Stimulated activated CD4-positive, alpha-beta T cell treated with anti-CD3 and anti-CD28 coated beads, Interleukin-12 subunit alpha, Interleukin-12 subunit beta, amount 100 ng/mL, for 24 hours (primary cell): Measurements from ENCODE around the gene TMEM238L.
A peak's percentile ranks its signal among the peaks of the same experiment; 100 is the strongest.

ENCODE experiments used
- DNase-seq, 2 experiments: peaks; one replicate each; pipeline ENCODE4 v3.0.0-alpha.2; 2020; ENCODE audit warnings: low read depth in 2 of 2

TMEM238L gene

GRCh38 chr17:10773391-10773790, 30.5 kb downstream of the TMEM238L start:
- no peak for DNase-seq

DNA sequence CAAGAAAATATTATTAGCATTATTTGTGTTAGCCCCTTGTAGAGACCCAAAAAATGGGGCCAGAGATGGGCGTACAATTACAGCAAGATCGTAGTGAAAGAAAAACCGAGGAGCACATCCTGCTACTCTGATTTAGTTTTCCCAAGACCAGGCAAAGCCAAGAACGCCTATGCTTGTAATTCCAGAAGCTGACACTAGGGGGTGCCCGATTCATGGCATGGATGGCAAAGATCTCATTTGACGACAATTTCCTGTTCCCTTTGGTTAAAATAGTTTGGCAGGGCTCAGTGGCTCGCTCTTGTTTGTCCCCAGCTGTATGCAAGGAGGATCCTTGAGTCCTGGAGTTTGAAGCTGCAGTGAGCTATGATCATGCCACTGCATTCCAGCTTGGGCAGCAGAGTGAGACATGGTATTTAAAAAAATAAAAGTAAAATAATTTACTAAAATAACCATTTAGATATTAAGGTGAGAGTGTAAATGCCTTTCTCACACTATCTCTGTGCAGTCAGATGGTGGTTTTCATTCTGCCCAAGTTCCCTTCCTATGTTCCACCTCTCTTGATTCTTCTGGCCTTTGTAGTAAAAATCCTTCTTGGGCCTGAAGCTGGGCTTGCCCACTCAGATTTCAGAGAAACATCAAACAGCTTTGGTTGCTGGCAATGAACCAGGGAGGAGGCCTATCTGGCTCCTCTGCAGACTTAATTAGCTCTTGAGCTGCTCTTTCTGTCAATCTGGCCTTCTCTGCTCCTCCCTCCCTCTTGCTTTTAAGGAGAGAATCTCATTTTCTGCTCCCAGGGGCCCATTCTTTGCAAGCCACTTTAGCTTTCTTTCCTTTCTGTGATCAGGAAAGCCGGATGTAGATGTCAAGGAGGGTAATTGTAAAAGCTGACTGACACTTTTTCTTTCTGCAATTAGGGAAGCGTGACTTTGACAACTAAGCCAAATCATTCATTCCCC, 31.2 kb downstream of the TMEM238L start:
- DNase-seq = peak; percentile 2 to 59

DNA sequence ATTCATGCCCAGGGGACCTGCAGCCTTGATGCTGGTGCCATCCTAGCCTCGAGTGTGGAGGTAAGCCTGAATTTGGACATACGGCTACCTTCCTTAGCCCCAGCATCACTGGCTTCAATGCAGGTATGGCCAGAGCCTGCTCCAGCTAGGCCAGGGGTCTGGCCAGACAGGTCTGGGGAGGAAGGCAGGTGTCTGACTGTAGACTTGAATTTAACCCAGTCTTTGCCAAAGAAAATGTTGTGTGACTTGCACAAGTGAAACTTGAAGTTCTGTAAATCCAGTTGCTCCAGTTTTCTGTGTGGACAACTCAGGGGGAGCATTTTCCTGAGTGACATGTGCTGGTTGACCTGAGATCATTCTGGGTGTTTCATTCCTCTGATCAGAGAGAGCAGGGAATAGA, 32.8 kb downstream of the TMEM238L start:
- DNase-seq = no peak

DNA sequence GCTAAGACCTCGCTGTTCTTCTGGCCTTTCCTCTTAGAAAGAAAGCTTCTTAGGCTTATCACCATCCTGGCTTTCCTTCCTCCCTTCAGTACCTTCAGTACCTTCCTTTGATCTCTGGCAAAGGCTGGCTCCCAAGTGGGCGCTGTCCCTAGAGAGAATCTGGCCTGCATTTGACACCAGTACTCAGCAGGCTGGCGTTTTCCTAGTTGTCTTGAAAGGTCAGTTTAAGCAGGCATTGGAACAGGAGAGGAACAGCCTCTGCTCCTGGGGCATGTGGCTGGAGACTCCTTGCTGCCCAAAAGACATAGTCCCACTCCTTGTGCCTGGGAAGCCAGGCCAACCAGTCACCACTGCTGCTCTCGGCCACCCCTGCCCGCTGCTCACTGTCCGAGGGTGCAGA, 34.1 kb downstream of the TMEM238L start:
- no peak for DNase-seq

DNA sequence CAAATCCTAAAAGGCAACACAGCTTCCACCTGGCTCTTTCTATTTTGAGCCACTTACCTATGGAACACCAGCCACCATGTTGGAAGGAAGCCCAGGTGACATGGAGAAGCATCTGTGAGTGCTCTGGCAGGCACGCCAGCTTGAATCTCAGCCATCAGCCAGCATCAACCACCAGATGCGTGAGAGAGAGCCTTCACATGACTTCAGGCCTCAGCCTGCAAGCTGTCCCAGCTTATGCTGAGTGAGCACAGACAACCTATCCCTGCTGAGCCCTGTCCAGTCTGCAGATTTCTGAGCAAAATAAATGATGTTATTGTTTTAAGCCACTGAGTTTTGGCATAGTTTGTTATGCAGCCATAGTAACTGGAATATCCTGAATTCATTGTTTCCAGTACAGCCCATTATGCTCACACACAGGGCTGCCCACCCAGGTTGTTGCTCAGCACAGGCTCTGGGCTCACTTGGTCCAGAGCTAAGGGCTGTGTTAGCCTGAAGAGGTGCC, 35.1 kb downstream of the TMEM238L start:
- no peak for DNase-seq

GRCh38 chr17:10767232-10767631, 36.7 kb downstream of the TMEM238L start:
- no peak for DNase-seq

DNA sequence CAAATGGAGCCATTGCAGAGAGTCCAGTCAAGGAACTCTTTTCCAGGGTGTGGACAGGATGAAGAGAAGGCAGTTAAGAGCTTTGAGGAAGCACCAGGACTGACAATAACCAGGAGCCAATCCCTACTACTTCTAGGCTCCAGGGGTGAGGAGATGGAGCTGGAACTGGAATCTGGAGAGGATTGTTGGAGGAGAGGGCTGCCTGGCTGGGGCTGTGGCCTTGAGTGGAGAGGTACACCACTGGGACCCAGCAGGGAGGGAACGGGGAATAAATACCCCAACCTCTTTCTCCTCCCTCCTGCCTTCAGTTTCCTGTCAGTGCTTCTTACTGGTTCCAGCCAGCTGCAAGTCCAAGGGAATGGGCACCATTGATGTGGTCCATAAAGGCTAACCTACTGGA, 41.9 kb downstream of the TMEM238L start:
- DNase-seq = no peak

DNA sequence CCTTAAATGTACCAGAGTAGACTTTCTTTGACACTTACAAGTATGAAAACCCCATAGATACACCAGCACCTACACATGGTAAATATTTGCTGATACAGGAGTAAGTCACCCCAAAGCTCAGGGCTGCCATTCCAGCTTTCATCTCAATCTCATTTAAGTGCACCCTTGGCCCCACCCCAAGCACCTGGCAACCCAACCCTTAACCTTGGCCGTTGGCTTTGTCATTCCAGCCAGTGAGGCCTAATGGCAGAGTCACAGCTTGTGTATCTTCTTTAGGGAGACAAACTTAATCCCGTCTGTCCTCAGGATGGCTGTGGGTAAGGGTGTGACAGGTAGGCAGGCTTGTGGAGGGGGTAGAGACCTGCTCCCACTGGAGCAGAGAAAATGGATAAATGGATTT, 42.6 kb downstream of the TMEM238L start:
- DNase-seq = no peak

GRCh38 chr17:10758062-10758461, 45.8 kb downstream of the TMEM238L start:
- no peak for DNase-seq

GRCh38 chr17:10757647-10758046, 46.3 kb downstream of the TMEM238L start:
- DNase-seq = no peak

DNA sequence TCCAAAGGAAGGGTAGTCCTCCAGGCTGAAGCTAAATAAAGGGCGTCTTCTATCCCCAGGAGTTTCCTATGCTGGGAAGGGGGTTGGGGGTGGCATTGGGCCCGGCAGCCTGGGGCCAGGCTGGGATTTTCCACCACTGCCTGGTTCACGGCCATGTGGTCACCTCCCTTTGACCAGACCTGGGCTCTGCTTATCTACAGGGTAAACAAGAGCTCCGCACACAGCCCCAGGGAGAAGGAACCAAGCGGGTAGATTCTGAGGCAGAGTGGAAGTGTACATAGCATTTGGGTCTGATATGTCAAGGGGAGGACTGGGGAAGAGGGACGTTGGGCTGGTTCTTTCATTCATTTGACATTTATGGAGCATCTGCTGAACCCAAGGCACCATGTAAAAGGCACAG, 46.8 kb downstream of the TMEM238L start:
- no peak for DNase-seq

DNA sequence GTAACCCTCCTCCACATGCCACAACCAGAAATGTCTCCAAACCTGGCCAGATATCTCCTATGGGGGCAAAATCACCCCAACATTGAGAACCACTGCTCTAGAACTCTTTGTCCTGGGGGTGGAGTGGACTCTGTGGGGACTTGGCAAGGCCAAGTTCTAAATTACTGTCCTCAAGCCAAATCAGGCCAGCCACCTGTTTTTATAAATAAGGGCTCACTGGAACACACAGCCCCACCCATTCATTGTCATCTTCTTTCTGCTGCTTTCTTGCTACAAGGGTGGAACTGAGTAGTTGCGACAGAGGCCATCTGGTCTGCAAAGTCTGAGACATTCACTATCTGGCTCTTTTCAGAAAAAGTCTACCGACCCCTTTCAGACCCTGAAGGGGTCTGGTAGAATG, 47.3 kb downstream of the TMEM238L start:
- no peak for DNase-seq

DNA sequence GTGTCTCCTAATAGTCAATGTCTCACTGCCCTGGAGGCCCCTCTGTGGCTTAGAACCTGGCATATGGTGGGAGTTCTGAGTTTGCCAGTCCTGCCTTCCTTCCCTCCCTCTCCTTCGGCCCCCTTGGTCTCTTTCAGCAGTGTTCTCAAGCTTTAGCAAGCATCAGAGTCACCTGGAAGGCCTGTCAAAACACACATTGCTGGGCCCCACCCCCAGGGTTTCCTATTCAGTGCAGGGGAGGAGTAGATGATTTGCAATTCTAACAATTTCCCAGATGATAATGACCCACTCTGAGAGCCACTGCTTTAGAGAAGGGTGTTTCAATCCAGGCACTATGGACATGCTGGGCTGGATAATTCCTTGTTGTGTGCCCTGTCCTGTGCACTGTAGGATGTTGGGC, 47.7 kb downstream of the TMEM238L start:
- no peak for DNase-seq

DNA sequence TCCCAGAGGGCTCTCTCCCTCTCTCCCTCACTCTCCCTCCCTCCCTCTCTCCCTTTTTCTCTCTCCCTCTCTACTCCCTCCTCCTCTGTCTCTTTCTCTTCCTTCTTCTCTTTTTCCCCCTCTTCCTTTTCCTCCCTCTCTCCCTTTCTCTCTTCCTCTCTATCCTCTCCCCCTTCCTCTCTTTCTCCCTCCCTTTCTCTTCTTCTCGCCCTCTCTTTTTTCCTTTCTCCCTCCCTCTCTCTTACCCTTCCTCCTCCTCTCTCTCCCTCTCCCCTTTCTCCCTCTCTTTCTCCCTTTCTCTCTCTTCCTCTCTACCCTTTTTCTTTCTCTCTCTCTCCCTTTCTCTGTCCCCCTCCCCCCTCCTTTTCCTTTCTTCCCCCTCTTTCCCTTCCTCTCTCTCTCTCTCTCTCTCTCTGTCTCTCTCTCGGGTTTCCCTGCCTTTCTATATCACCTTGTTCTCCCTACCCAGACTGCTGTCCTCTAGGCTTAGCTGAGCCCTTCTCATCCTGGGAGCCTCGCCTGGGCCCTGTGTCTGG, 48.2 kb downstream of the TMEM238L start:
- no peak for DNase-seq

DNA sequence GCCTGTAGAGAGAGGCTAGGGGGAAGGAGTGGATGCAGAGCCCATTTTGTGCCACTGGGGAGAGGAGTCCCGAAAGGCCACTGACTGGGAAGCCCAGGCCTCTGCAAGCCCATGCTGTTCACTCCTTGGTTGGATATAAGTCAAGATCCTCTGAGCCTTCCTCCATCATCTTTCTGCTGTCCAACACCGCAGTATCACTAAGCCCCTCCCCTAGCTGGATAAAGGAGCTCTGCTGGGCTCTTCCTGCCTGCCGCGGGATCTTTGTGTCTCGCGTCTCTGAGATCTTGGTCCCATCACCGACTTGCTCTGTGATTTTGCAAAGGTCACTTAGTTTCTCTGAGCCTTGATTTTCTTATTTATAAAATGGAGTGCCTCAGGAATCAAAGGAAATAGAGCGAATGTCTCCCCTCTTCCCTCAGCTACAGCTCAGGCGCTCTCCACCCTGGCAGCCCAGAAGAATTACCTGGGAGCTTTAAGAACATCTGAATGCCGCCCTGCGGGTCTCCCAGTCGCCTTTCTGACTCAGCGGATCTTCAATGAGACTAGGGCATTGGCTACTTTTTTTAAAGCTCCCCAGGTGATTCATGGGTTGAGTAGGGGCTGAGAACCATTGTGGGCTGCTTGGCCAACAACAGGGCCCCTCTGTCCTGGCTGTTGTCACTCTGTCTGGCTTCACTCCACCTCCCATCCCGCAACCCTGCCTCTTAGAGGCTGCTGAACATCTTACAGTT, 48.9 kb downstream of the TMEM238L start:
- DNase-seq = no peak

GRCh38 chr17:10754109-10754508, 49.8 kb downstream of the TMEM238L start:
- DNase-seq = peak in 1 of 2 experiments; percentile 23

DNA sequence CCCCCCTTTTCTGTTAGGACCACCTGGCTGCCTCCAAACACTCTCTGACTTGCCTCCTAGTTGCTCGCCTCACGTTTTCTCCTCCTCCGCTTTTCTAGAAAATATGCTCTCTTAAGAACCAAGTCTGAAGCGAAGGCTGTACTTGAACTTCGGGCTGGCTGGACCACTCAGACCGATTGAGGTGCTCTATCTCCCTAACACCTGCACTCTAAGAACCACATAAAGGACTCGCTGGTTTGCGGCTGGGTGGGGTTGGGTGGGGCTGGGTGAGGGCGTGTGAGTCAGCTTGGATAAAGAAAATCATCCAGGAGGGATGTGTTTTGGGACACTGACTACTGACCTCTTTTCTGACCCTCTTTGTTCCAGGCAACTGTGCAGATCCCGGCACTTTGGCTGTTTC, 51.2 kb downstream of the TMEM238L start:
- DNase-seq = no peak

- no peak for DNase-seq
Observed at GRCh38 chr17:10751563-10751962, 52.3 kb downstream of the TMEM238L start.

DNA sequence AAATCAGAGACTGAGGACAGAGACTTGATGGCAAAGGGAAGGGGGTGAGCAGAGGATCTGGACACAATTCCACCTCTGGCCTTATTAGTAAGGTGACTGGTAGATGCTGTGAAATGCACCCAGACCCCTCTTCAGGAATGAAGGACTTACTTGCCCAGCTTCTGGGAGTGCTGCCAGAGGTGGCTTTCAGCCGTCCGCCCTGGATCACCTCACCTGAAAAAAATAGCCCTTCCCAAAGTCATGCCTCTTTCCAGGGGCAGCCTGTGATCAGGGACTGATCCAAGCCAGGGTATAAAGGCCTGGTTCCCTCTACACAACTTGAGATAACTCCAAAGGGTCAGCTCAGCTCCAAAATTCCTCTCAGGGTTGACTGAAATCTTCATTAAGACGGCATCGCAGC, 53.7 kb downstream of the TMEM238L start:
- no peak for DNase-seq

DNA sequence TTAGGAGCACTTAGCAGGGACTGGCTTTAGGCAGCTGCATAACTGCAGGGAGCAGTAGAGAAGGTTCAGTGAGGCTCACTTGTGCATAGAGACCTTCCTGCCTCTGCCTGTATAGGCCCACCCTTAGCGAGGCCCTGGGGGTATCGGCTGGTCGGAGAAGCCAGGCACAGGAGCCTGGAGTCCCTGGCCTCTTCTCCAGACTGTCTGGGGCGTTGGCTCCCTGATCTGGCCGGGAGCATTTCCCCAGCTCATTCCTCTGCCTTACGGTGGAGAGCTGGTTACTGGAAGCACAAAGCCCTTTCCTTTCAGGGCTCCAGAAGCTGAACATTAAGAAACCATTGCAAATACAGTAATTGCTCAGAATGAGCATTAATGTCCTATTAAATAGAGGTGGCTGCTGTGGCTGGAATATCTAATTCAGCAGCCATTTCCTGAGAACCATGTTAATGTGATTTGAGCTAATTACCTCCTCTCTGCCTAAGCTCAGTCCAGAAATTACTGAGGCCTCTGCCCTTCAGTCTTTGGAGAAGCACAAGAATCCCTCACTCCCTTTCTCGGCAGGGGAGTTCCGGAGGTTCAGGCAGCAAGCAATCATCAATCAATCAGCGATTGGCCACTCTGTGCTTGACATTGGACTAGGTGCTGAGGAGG, 55.2 kb downstream of the TMEM238L start:
- DNase-seq = no peak

GRCh38 chr17:10745231-10745630, 58.7 kb downstream of the TMEM238L start:
- no peak for DNase-seq
